CD4-positive, alpha-beta memory T cell (primary cell): ENCODE measurements around the gene TMEM248. TPM values are rescaled to one million over a fixed set of nuclear protein-coding genes. Genes with fewer than 3 reads are reported as not detected.
"Not testable (repeated sequence)": the region's sequence is repeated elsewhere in the genome, so short reads cannot be mapped to it uniquely, and the experiment has no call there.

Experiments
- CTCF ChIA-PET: fragments of 350-600 bp; sonication (Branson Sonifier 250); formaldehyde crosslinking; loops from one replicate; lab custom pipeline; 2021; ENCODE audit warnings: inconsistent platforms; ENCODE audit not compliant: partially characterized antibody; lab: Charles Lee
- POLR2A ChIA-PET: fragments of 350-600 bp; sonication (Branson Sonifier 250); formaldehyde crosslinking; loops from one replicate; lab custom pipeline; 2021; ENCODE audit not compliant: partially characterized antibody; lab: Charles Lee
- DNase-seq, 5 donors: peaks; one replicate each; pipeline versions ENCODE4 v3.0.0 to v3.0.0-alpha.2; 2020 to 2022; ENCODE audit warnings: mixed read lengths in 1 of 5
- H3K27ac ChIP-seq: one replicate; pipeline ENCODE4 v1.7.0; 2013; ENCODE audit warnings: low read depth, low read length
- H3K27me3 ChIP-seq: 2 replicates; pipeline ENCODE4 v1.7.0; 2013; ENCODE audit warnings: mild to moderate bottlenecking, low read length, moderate library complexity; ENCODE audit not compliant: insufficient read depth
- H3K36me3 ChIP-seq: 2 replicates; pipeline ENCODE4 v1.7.0; 2013; ENCODE audit warnings: mild to moderate bottlenecking, low read length, moderate library complexity; ENCODE audit not compliant: insufficient read depth
- H3K4me1 ChIP-seq: 2 replicates; pipeline ENCODE4 v1.7.0; 2013; ENCODE audit warnings: mild to moderate bottlenecking, low read length, moderate library complexity; ENCODE audit not compliant: insufficient read depth
- H3K4me3 ChIP-seq, 2 donors: one replicate each; pipeline ENCODE4 v1.7.0; 2013; ENCODE audit warnings: low read length in 2 of 2, mild to moderate bottlenecking in 1 of 2
- H3K9me3 ChIP-seq, 2 donors: one replicate each; pipeline ENCODE4 v1.7.0; 2013; ENCODE audit warnings: low read length in 2 of 2, control low read depth in 1 of 2; ENCODE audit not compliant: control insufficient read depth in 1 of 2
- H3K27ac Mint-ChIP-seq, 7 donors: one replicate each; pipeline ENCODE4 v1.8.0; 2020 to 2021; ENCODE audit warnings: mixed read lengths in 7 of 7, mild to moderate bottlenecking in 6 of 7, inconsistent platforms in 3 of 7, moderate library complexity in 3 of 7
- H3K27me3 Mint-ChIP-seq, 2 donors: one replicate each; pipeline ENCODE4 v1.8.0; 2020 to 2021; ENCODE audit warnings: mixed read lengths in 2 of 2
- H3K36me3 Mint-ChIP-seq, 2 donors: one replicate each; pipeline ENCODE4 v1.8.0; 2020 to 2021; ENCODE audit warnings: mixed read lengths in 2 of 2, inconsistent platforms in 1 of 2, mild to moderate bottlenecking in 1 of 2
- H3K4me1 Mint-ChIP-seq, 4 donors: one replicate each; pipeline ENCODE4 v1.8.0; 2020 to 2021; ENCODE audit warnings: mixed read lengths in 4 of 4, mild to moderate bottlenecking in 1 of 4
- H3K4me3 Mint-ChIP-seq, 8 donors: one replicate each; pipeline ENCODE4 v1.8.0; 2020 to 2021; ENCODE audit warnings: mixed read lengths in 8 of 8, mild to moderate bottlenecking in 7 of 8, moderate library complexity in 6 of 8, inconsistent platforms in 3 of 8
- H3K9me3 Mint-ChIP-seq, 8 donors: one replicate each; pipeline ENCODE4 v1.8.0; 2020 to 2021; ENCODE audit warnings: mixed read lengths in 8 of 8, mild to moderate bottlenecking in 5 of 8, inconsistent platforms in 3 of 8, moderate library complexity in 1 of 8
- intact Hi-C: fragments of 100-400 bp; cut with micrococcal nuclease; formaldehyde crosslinking; loops from one replicate; pipeline ENCODE4 v1.15.1; 2023
- polyA plus RNA-seq, 2 donors: library from polyadenylated mRNA; unstranded; fragments of 300-500 nt; fragmentation: Illumina TruSeq; gene quantifications; one replicate each; pipeline ENCODE4 v1.2.3, GENCODE V29; 2021
- total RNA-seq, 2 experiments: library from RNA; stranded (reverse); gene quantifications; one replicate each; pipeline ENCODE4 v1.2.3, GENCODE V29; 2021

TMEM248 gene
- total RNA-seq: 10 to 100 TPM; 95.9 to 96.8 TPM
- polyA plus RNA-seq: 100 to 1,000 TPM; 128 to 134 TPM

GRCh38 chr7:66920769-66921395, at the start of gene TMEM248:
TSS of gene TMEM248 (plus strand) at chr7:66921225. CDS start at chr7:66941866, 20,641 bp downstream.
- intact Hi-C loops: loop anchor here (1.0 to 5.0 kb wide), 5 partner anchors 75 to 428 kb away; partner anchors contain the start of genes RABGEF1 and TYW1
- ChIA-PET POLR2A (interaction anchor here (0.6 to 6.2 kb wide), 14 partner anchors 10 to 427 kb away, joined by 3 to 44 read pairs (median 6); partner anchors contain the start of genes RABGEF1, SBDS and TYW1), CTCF (interaction anchor here (0.7 kb wide), 1 partner anchor 67 kb away, joined by 3 read pairs; no protein-coding TSS in a partner anchor)
- peak; percentile 90 to 95 (median 93) for DNase-seq
- peak within 1 kb of the TSS; percentile 64 to 91 for H3K4me3 ChIP-seq
- peak within 1 kb of the TSS; percentile 78 for H3K27ac ChIP-seq
- H3K9me3 Mint-ChIP-seq: peaks cover 0 to 5% (median 0%) of the 10 kb centered on the region in 8 donors
- no peaks in the 10 kb centered on the region for H3K27me3 ChIP-seq
- peaks cover 5 to 23% of the 10 kb centered on the region in 2 donors for H3K36me3 Mint-ChIP-seq
- H3K27ac Mint-ChIP-seq: peak within 1 kb of the TSS; percentile 97 to 100 (median 99)
- no peaks in the 10 kb centered on the region for H3K9me3 ChIP-seq
- peaks cover 0 to 2% of the 10 kb centered on the region in 2 donors for H3K27me3 Mint-ChIP-seq
- H3K4me1 ChIP-seq: peaks cover 38% of the 10 kb centered on the region
- no peaks in the 10 kb centered on the region for H3K36me3 ChIP-seq
- H3K4me3 Mint-ChIP-seq: peak within 1 kb of the TSS; percentile 95 to 100 (median 98)
- H3K4me1 Mint-ChIP-seq: peaks cover 22 to 49% (median 36%) of the 10 kb centered on the region in 4 donors

- H3K4me1 ChIP-seq: no peaks in the 10 kb centered on the region
- no peaks in the 10 kb centered on the region for H3K9me3 ChIP-seq
- Mint-ChIP-seq H3K27ac (no peak overlapping the region), H3K9me3 (no peaks in the 10 kb centered on the region), H3K36me3 (peaks cover 4 to 32% of the 10 kb centered on the region in 2 donors), H3K4me1 (peaks cover 0 to 6% (median 2%) of the 10 kb centered on the region in 4 donors), H3K4me3 (no peak overlapping the region), H3K27me3 (no peaks in the 10 kb centered on the region)
- intact Hi-C loops: no loop called here
- CTCF ChIA-PET: no interaction called here
- DNase-seq: no peak
- H3K4me3 ChIP-seq: no peak overlapping the region
- no peaks in the 10 kb centered on the region for H3K27me3 ChIP-seq
- H3K27ac ChIP-seq: no peak overlapping the region
- POLR2A ChIA-PET: interaction anchor here (1.0 kb wide), 1 partner anchor 29 kb away, joined by 4 read pairs; no protein-coding TSS in a partner anchor
- H3K36me3 ChIP-seq: peaks cover 4% of the 10 kb centered on the region
These were observed 47.5 kb upstream of the TMEM248 start for GRCh38 chr7:66873476-66873875.

GRCh38 chr7:66877577-66878300, 43.3 kb upstream of the TMEM248 start:
- ChIA-PET POLR2A (interaction anchor here (0.6 kb wide), 1 partner anchor 17 kb away, joined by 3 read pairs; no protein-coding TSS in a partner anchor), CTCF (no interaction called here)
- Mint-ChIP-seq H3K36me3 (peaks cover 7 to 21% of the 10 kb centered on the region in 2 donors), H3K27me3 (no peaks in the 10 kb centered on the region), H3K27ac (peak overlapping the region in 2 of 7 donors; percentile 17 to 20), H3K4me1 (peaks cover 0 to 6% (median 2%) of the 10 kb centered on the region in 4 donors), H3K4me3 (no peak overlapping the region), H3K9me3 (no peaks in the 10 kb centered on the region)
- H3K27me3 ChIP-seq: no peaks in the 10 kb centered on the region
- H3K27ac ChIP-seq: no peak overlapping the region
- H3K4me1 ChIP-seq: no peaks in the 10 kb centered on the region
- no peak overlapping the region for H3K4me3 ChIP-seq
- no peak for DNase-seq
- intact Hi-C loops: no loop called here
- H3K9me3 ChIP-seq: no peaks in the 10 kb centered on the region
- H3K36me3 ChIP-seq: no peaks in the 10 kb centered on the region

- Mint-ChIP-seq H3K27ac (peak overlapping the region in 2 of 7 donors; percentile 18 to 43), H3K36me3 (peaks cover 7 to 26% of the 10 kb centered on the region in 2 donors)
- intact Hi-C loops, H3K4me1 Mint-ChIP-seq, H3K27me3 ChIP-seq, H3K27ac ChIP-seq, CTCF ChIA-PET, H3K9me3 ChIP-seq, H3K36me3 ChIP-seq, H3K4me3 ChIP-seq, H3K27me3 Mint-ChIP-seq, H3K4me3 Mint-ChIP-seq, H3K4me1 ChIP-seq, DNase-seq, H3K9me3 Mint-ChIP-seq: not testable (repeated sequence)
- POLR2A ChIA-PET: interaction anchor here (0.6 kb wide), 1 partner anchor 17 kb away, joined by 3 read pairs; no protein-coding TSS in a partner anchor
These were observed 42.7 kb upstream of the TMEM248 start for GRCh38 chr7:66878301-66878685.

GRCh38 chr7:66880053-66880452, 41.0 kb upstream of the TMEM248 start:
- no peaks in the 10 kb centered on the region for H3K27me3 Mint-ChIP-seq
- H3K9me3 Mint-ChIP-seq: no peaks in the 10 kb centered on the region
- no peak overlapping the region for H3K4me3 Mint-ChIP-seq
- intact Hi-C loops: no loop called here
- Histone ChIP-seq H3K9me3 (no peaks in the 10 kb centered on the region), H3K36me3 (no peaks in the 10 kb centered on the region), H3K4me3 (no peak overlapping the region), H3K27me3 (no peaks in the 10 kb centered on the region), H3K27ac (no peak overlapping the region), H3K4me1 (no peaks in the 10 kb centered on the region)
- H3K36me3 Mint-ChIP-seq: peaks cover 7 to 26% of the 10 kb centered on the region in 2 donors
- ChIA-PET CTCF (no interaction called here), POLR2A (no interaction called here)
- peak overlapping the region in 1 of 7 donors; percentile 13 for H3K27ac Mint-ChIP-seq
- no peak for DNase-seq
- H3K4me1 Mint-ChIP-seq: peaks cover 0 to 6% (median 2%) of the 10 kb centered on the region in 4 donors

GRCh38 chr7:66880577-66880976, 40.4 kb upstream of the TMEM248 start:
- H3K27me3 ChIP-seq, intact Hi-C loops, H3K4me3 Mint-ChIP-seq, H3K9me3 Mint-ChIP-seq, H3K4me3 ChIP-seq, CTCF ChIA-PET, H3K27ac ChIP-seq, DNase-seq, H3K27me3 Mint-ChIP-seq, H3K4me1 ChIP-seq, H3K36me3 ChIP-seq, H3K4me1 Mint-ChIP-seq, H3K9me3 ChIP-seq, POLR2A ChIA-PET: not testable (repeated sequence)
- Mint-ChIP-seq H3K36me3 (peaks cover 7 to 26% of the 10 kb centered on the region in 2 donors), H3K27ac (peak overlapping the region in 1 of 7 donors; percentile 31)

GRCh38 chr7:66883716-66884115, 37.3 kb upstream of the TMEM248 start:
- H3K4me1 ChIP-seq: no peaks in the 10 kb centered on the region
- peaks cover 2% of the 10 kb centered on the region for H3K36me3 ChIP-seq
- ChIA-PET POLR2A (no interaction called here), CTCF (no interaction called here)
- intact Hi-C loops: no loop called here
- H3K27ac ChIP-seq: no peak overlapping the region
- H3K9me3 ChIP-seq: no peaks in the 10 kb centered on the region
- DNase-seq: no peak
- H3K9me3 Mint-ChIP-seq: no peaks in the 10 kb centered on the region
- H3K27me3 Mint-ChIP-seq: no peaks in the 10 kb centered on the region
- no peak overlapping the region for H3K27ac Mint-ChIP-seq
- peaks cover 8 to 27% of the 10 kb centered on the region in 2 donors for H3K36me3 Mint-ChIP-seq
- H3K4me3 Mint-ChIP-seq: no peak overlapping the region
- H3K27me3 ChIP-seq: no peaks in the 10 kb centered on the region
- H3K4me1 Mint-ChIP-seq: peaks cover 0 to 3% (median 0%) of the 10 kb centered on the region in 4 donors
- H3K4me3 ChIP-seq: no peak overlapping the region
